ENCODE measurements around the gene ATG13.

DNA sequence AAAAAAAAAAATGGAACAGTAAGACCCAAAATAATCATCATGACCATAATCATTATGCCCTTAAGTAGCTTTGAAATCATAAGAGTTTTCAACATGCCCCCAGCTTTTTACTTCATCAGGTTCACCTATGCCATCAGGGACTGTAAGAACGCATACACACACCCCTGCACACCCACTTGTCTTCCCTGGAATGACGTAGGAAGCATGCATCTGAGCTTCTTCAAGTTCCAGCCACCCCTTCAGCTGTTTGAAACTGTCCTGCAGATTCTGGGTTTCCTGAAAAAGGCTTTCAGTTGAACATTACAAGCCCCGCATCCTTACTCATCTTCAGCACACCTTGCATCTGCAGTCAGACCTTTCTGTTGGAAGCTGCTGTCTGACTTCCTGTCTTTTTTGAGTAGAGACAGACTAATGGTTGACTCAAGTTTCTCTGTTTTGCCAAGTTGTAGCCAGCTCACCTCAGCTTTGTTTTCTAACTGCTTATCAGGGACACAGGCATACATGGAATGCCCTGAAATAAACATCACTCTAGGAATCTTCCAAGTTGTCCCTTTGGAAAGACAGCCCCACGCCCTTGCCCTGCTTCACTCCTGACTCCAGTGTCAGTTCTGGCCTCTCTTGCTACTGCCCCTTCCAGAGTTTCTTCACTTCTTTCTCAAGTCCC, 46.1 kb downstream of the ATG13 start:
- TF ChIP-seq, protein P1, sequence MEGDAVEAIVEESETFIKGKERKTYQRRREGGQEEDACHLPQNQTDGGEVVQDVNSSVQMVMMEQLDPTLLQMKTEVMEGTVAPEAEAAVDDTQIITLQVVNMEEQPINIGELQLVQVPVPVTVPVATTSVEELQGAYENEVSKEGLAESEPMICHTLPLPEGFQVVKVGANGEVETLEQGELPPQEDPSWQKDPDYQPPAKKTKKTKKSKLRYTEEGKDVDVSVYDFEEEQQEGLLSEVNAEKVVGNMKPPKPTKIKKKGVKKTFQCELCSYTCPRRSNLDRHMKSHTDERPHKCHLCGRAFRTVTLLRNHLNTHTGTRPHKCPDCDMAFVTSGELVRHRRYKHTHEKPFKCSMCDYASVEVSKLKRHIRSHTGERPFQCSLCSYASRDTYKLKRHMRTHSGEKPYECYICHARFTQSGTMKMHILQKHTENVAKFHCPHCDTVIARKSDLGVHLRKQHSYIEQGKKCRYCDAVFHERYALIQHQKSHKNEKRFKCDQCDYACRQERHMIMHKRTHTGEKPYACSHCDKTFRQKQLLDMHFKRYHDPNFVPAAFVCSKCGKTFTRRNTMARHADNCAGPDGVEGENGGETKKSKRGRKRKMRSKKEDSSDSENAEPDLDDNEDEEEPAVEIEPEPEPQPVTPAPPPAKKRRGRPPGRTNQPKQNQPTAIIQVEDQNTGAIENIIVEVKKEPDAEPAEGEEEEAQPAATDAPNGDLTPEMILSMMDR (IDR thresholded peaks at IDR 0.05 in 4 of 5, conservative IDR thresholded peaks at IDR 0.05 in 1 of 5), result no peak
- no peak for TF ChIP-seq POLR2A (IDR thresholded peaks at IDR 0.05)

Data from gastrocnemius medialis (tissue), 4 donors.